ENCODE data around the gene CNTNAP5.

CNTNAP5 gene

DNA sequence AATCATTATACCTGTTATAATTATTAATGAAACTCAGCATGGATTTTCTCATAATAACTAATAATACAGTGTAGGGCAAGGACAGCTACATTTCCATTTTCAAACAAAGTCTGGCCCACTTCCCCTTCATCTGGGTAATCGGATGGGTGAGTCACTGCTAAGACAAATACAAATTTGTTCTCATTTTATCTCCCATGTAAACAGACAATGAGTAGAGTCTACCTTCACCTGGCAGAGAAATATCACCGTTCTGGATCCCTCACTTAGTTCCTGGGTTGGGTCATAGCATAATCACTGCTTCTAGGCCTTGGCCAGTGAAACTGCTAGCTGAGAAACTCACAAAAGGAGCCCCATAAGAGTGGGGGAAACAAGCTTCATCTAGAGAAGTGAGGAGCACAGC, 9.2 kb downstream of the CNTNAP5 start:
- TF ChIP-seq RARB (CRISPR knock-in tag; IDR thresholded peaks at IDR 0.05) (no peak), CSDC2 (CRISPR knock-in tag; IDR thresholded peaks at IDR 0.05) (no peak), ZFP3 (CRISPR knock-in tag; IDR thresholded peaks at IDR 0.05) (no peak)
- ATAC-seq: no peak

DNA sequence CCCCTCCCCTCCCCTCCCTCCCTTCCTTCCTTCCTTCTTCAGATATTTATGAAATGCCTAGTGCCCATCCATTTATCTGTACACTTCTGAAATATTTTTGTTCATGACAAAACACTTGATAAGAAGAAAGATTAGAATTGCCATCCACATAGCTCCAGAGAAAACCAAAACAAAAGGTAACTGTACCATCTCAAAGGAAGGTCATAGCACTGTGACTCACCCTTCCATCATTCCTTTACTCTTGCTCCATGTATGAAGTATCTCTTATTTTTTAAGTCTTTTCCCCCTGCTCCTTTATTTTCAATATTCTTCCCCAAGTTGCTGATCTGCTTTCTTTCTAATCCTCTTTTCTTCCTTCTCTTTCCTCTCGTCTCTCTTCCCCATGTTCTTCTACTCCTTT, 9.9 kb downstream of the CNTNAP5 start:
- TF ChIP-seq, protein P1, sequence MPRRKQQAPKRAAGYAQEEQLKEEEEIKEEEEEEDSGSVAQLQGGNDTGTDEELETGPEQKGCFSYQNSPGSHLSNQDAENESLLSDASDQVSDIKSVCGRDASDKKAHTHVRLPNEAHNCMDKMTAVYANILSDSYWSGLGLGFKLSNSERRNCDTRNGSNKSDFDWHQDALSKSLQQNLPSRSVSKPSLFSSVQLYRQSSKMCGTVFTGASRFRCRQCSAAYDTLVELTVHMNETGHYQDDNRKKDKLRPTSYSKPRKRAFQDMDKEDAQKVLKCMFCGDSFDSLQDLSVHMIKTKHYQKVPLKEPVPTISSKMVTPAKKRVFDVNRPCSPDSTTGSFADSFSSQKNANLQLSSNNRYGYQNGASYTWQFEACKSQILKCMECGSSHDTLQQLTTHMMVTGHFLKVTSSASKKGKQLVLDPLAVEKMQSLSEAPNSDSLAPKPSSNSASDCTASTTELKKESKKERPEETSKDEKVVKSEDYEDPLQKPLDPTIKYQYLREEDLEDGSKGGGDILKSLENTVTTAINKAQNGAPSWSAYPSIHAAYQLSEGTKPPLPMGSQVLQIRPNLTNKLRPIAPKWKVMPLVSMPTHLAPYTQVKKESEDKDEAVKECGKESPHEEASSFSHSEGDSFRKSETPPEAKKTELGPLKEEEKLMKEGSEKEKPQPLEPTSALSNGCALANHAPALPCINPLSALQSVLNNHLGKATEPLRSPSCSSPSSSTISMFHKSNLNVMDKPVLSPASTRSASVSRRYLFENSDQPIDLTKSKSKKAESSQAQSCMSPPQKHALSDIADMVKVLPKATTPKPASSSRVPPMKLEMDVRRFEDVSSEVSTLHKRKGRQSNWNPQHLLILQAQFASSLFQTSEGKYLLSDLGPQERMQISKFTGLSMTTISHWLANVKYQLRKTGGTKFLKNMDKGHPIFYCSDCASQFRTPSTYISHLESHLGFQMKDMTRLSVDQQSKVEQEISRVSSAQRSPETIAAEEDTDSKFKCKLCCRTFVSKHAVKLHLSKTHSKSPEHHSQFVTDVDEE (CRISPR knock-in tag; IDR thresholded peaks at IDR 0.05): no peak
- no peak for TF ChIP-seq GLIS3 (CRISPR knock-in tag; IDR thresholded peaks at IDR 0.05)
- no peak for TF ChIP-seq TCF4 (CRISPR knock-in tag; IDR thresholded peaks at IDR 0.05; ENCODE audit: borderline replicate concordance)
- TF ChIP-seq, protein P2, sequence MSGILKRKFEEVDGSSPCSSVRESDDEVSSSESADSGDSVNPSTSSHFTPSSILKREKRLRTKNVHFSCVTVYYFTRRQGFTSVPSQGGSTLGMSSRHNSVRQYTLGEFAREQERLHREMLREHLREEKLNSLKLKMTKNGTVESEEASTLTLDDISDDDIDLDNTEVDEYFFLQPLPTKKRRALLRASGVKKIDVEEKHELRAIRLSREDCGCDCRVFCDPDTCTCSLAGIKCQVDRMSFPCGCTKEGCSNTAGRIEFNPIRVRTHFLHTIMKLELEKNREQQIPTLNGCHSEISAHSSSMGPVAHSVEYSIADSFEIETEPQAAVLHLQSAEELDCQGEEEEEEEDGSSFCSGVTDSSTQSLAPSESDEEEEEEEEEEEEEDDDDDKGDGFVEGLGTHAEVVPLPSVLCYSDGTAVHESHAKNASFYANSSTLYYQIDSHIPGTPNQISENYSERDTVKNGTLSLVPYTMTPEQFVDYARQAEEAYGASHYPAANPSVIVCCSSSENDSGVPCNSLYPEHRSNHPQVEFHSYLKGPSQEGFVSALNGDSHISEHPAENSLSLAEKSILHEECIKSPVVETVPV (CRISPR knock-in tag; IDR thresholded peaks at IDR 0.05): no peak
- TF ChIP-seq TOX (CRISPR knock-in tag; IDR thresholded peaks at IDR 0.05; ENCODE audit: borderline replicate concordance): no peak
- no peak for TF ChIP-seq ZFP3 (CRISPR knock-in tag; IDR thresholded peaks at IDR 0.05)
- TF ChIP-seq, protein P3, sequence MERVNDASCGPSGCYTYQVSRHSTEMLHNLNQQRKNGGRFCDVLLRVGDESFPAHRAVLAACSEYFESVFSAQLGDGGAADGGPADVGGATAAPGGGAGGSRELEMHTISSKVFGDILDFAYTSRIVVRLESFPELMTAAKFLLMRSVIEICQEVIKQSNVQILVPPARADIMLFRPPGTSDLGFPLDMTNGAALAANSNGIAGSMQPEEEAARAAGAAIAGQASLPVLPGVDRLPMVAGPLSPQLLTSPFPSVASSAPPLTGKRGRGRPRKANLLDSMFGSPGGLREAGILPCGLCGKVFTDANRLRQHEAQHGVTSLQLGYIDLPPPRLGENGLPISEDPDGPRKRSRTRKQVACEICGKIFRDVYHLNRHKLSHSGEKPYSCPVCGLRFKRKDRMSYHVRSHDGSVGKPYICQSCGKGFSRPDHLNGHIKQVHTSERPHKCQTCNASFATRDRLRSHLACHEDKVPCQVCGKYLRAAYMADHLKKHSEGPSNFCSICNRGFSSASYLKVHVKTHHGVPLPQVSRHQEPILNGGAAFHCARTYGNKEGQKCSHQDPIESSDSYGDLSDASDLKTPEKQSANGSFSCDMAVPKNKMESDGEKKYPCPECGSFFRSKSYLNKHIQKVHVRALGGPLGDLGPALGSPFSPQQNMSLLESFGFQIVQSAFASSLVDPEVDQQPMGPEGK (CRISPR knock-in tag; IDR thresholded peaks at IDR 0.05; ENCODE audit: borderline replicate concordance): no peak
- no peak for TF ChIP-seq ISL1 (CRISPR knock-in tag; IDR thresholded peaks at IDR 0.05)
- TF ChIP-seq BACH2 (CRISPR knock-in tag; IDR thresholded peaks at IDR 0.05; ENCODE audit: borderline replicate concordance): no peak
- no peak for TF ChIP-seq PPARA (CRISPR knock-in tag; IDR thresholded peaks at IDR 0.05; ENCODE audit: borderline replicate concordance)
- TF ChIP-seq ESRRG (CRISPR knock-in tag; IDR thresholded peaks at IDR 0.05): no peak

DNA sequence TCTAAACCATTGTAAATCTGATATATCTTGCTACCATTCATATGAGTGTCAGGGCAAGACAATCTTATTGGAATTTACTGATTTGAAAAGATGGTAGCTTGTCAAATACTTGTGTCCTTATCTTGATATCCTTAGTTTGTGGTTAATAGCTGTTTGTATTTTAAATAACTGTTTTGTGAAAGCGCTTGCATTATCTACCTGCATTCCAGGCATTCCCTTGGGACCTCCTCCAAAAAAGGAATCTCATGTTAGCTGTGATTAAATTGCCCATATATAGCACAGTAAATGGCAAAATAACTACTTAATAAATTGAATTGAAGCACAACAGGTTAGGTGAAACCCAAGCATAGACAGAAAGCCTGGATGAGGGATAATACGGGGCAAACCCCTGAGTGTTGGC, 13.9 kb downstream of the CNTNAP5 start:
- TF ChIP-seq ZNF565 (CRISPR knock-in tag; conservative IDR thresholded peaks at IDR 0.05; ENCODE audit: low read depth): no peak
- TF ChIP-seq ZNF8 (CRISPR knock-in tag; IDR thresholded peaks at IDR 0.05): no peak
- no peak for TF ChIP-seq GLIS3 (CRISPR knock-in tag; IDR thresholded peaks at IDR 0.05)
- no peak for TF ChIP-seq ZC3H10 (CRISPR knock-in tag; IDR thresholded peaks at IDR 0.05)
- TF ChIP-seq TCF4 (CRISPR knock-in tag; IDR thresholded peaks at IDR 0.05; ENCODE audit: borderline replicate concordance): no peak
- TF ChIP-seq ESRRG (CRISPR knock-in tag; IDR thresholded peaks at IDR 0.05): no peak
- no peak for TF ChIP-seq ZNF70 (CRISPR knock-in tag; IDR thresholded peaks at IDR 0.05)
- no peak for TF ChIP-seq PPARA (CRISPR knock-in tag; IDR thresholded peaks at IDR 0.05; ENCODE audit: borderline replicate concordance)
- TF ChIP-seq CSDC2 (CRISPR knock-in tag; IDR thresholded peaks at IDR 0.05): no peak
- no peak for TF ChIP-seq ARNTL (CRISPR knock-in tag; IDR thresholded peaks at IDR 0.05; ENCODE audit: borderline replicate concordance, low read depth)
- no peak for ATAC-seq

More for the DNA sequence above, 9.9 kb downstream of the CNTNAP5 start:
- ATAC-seq: no peak

DNA sequence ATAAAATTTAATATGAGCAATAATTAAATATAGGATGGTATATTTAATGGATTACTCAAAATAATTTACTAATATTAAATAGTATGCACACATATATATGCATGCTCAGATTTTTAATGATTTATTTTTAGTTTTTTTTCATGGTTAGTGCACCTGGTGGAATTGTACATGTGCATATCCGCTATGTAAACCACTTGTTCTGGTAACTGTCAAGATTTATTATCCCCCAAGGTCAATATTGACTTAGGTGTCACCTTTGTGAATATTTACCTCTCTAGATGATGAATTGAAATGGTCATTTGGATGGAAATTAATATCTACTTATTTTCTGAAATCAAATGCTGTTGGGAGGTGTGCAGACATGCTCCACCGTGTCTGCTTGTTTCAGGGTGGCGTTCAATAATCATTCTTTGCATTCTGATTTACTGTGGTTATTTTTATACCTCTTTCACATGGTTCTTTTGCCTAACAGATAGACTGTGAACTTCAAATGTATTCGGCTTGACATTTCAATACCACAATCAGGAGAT, 14.7 kb downstream of the CNTNAP5 start:
- no peak for ATAC-seq
- TF ChIP-seq ZNF8 (CRISPR knock-in tag; IDR thresholded peaks at IDR 0.05) (no peak), ZNF565 (CRISPR knock-in tag; conservative IDR thresholded peaks at IDR 0.05; ENCODE audit: low read depth) (no peak), TCF4 (CRISPR knock-in tag; IDR thresholded peaks at IDR 0.05; ENCODE audit: borderline replicate concordance) (no peak), BACH2 (CRISPR knock-in tag; IDR thresholded peaks at IDR 0.05; ENCODE audit: borderline replicate concordance) (no peak), GLIS3 (CRISPR knock-in tag; IDR thresholded peaks at IDR 0.05) (no peak), ZFP30 (CRISPR knock-in tag; IDR thresholded peaks at IDR 0.05) (no peak), PPARA (CRISPR knock-in tag; IDR thresholded peaks at IDR 0.05; ENCODE audit: borderline replicate concordance) (no peak), RARB (CRISPR knock-in tag; IDR thresholded peaks at IDR 0.05) (no peak), CSDC2 (CRISPR knock-in tag; IDR thresholded peaks at IDR 0.05) (no peak), ZC3H10 (CRISPR knock-in tag; IDR thresholded peaks at IDR 0.05) (no peak)
- TF ChIP-seq, protein P2 (CRISPR knock-in tag; IDR thresholded peaks at IDR 0.05): no peak
- TF ChIP-seq, protein P4, sequence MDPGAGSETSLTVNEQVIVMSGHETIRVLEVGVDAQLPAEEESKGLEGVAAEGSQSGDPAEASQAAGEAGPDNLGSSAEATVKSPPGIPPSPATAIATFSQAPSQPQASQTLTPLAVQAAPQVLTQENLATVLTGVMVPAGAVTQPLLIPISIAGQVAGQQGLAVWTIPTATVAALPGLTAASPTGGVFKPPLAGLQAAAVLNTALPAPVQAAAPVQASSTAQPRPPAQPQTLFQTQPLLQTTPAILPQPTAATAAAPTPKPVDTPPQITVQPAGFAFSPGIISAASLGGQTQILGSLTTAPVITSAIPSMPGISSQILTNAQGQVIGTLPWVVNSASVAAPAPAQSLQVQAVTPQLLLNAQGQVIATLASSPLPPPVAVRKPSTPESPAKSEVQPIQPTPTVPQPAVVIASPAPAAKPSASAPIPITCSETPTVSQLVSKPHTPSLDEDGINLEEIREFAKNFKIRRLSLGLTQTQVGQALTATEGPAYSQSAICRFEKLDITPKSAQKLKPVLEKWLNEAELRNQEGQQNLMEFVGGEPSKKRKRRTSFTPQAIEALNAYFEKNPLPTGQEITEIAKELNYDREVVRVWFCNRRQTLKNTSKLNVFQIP (CRISPR knock-in tag; IDR thresholded peaks at IDR 0.05; ENCODE audit: borderline replicate concordance, low read depth): no peak
- TF ChIP-seq, protein P5, sequence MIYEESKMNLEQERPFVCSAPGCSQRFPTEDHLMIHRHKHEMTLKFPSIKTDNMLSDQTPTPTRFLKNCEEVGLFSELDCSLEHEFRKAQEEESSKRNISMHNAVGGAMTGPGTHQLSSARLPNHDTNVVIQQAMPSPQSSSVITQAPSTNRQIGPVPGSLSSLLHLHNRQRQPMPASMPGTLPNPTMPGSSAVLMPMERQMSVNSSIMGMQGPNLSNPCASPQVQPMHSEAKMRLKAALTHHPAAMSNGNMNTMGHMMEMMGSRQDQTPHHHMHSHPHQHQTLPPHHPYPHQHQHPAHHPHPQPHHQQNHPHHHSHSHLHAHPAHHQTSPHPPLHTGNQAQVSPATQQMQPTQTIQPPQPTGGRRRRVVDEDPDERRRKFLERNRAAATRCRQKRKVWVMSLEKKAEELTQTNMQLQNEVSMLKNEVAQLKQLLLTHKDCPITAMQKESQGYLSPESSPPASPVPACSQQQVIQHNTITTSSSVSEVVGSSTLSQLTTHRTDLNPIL (CRISPR knock-in tag; IDR thresholded peaks at IDR 0.05; ENCODE audit: low read depth): no peak
- TF ChIP-seq, protein P1 (CRISPR knock-in tag; IDR thresholded peaks at IDR 0.05): no peak

Measured in SK-N-SH treated with all-trans-retinoic acid at 6 μM for 48 hours (cell line).